GM12878 (cell line): ENCODE measurements around the gene NCMAP. TPM values are rescaled to one million over a fixed set of nuclear protein-coding genes. Genes with fewer than 3 reads are reported as not detected.

Experiments used
- ATAC-seq: fragments of 200-7000 bp; cut with Tn5 transposase; 3 replicates; pipeline ENCODE4 v1.9.1; 2020; ENCODE audit warnings: mild to moderate bottlenecking, moderate library complexity
- BruUV-seq: library from RNA; stranded (reverse); fragments of 400-500 nt; replicated peaks from 2 replicates; lab custom pipeline; 2021; lab: Mats Ljungman, UMichigan
- CTCF ChIA-PET: fragments of 300-600 bp; sonication (Branson Sonifier 250); formaldehyde crosslinking; extraction: SDS; loops from one replicate; lab custom pipeline; 2021; ENCODE audit warnings: inconsistent platforms; lab: Yijun Ruan, JAX
- POLR2A ChIA-PET: fragments of 350-600 bp; formaldehyde crosslinking; extraction: SDS; loops from one replicate; lab custom pipeline; 2021; ENCODE audit warnings: inconsistent platforms; lab: Charles Lee
- RAD21 ChIA-PET: fragments of 300-600 bp; sonication (Branson Sonifier 250); formaldehyde crosslinking; loops from one replicate; lab custom pipeline; 2023; ENCODE audit warnings: antibody characterized with exemption; ENCODE audit not compliant: unreplicated experiment; lab: Charles Lee
- SMC1A ChIA-PET: fragments of 300-600 bp; sonication (Branson Sonifier 250); formaldehyde crosslinking; loops from one replicate; lab custom pipeline; 2023; ENCODE audit not compliant: unreplicated experiment, uncharacterized antibody; lab: Charles Lee
- DNase-seq: peaks from one replicate; pipeline ENCODE4 v3.0.0-alpha.2; 2011; ENCODE audit warnings: low read depth, low spot score
- FAIRE-seq: peaks from 3 replicates; lab custom pipeline; 2011; peaks lifted over from hg19 to GRCh38; lab: Jason Lieb, UNC
- H2AFZ ChIP-seq: 2 replicates; pipeline ENCODE4 v1.6.0; 2011; ENCODE audit warnings: low read depth, low read length, control low read depth; ENCODE audit not compliant: control insufficient read depth
- H3K27ac ChIP-seq: 2 replicates; pipeline ENCODE4 v1.5.1; 2011; ENCODE audit warnings: control low read depth; ENCODE audit not compliant: control insufficient read depth, insufficient read depth
- H3K27me3 ChIP-seq, 2 experiments: replicated peaks in 1 of 2; 2 replicates each; pipeline versions ENCODE4 v1.6.0 to v1.6.1; 2011; ENCODE audit warnings: low read length in 1 of 2; ENCODE audit not compliant: control insufficient read depth in 2 of 2, insufficient read depth in 2 of 2
- H3K36me3 ChIP-seq, 2 experiments: 2 replicates each; pipeline ENCODE4 v1.5.1; 2011; ENCODE audit warnings: low read length in 1 of 2; ENCODE audit not compliant: control insufficient read depth in 2 of 2, insufficient read depth in 2 of 2
- H3K4me1 ChIP-seq: 2 replicates; pipeline ENCODE4 v1.6.1; 2011; ENCODE audit warnings: mild to moderate bottlenecking, low read length, moderate library complexity, mixed read lengths; ENCODE audit not compliant: control insufficient read depth, insufficient read depth
- H3K4me2 ChIP-seq: 2 replicates; pipeline ENCODE4 v1.6.0; 2011; ENCODE audit warnings: control low read depth; ENCODE audit not compliant: control insufficient read depth, insufficient read depth
- H3K4me3 ChIP-seq: fragments of 200-600 bp; sonication (generic); 2 replicates; pipeline ENCODE4 v1.5.1; 2016
- H3K79me2 ChIP-seq: 2 replicates; pipeline ENCODE4 v1.6.0; 2011; ENCODE audit warnings: low read length; ENCODE audit not compliant: control insufficient read depth, insufficient read depth
- H3K9ac ChIP-seq: 2 replicates; pipeline ENCODE4 v1.8.0; 2011; ENCODE audit warnings: low read length, control low read depth, mixed read lengths; ENCODE audit not compliant: control insufficient read depth, insufficient read depth
- H3K9me3 ChIP-seq: replicated peaks from 3 replicates; pipeline ENCODE4 v1.5.1; 2011; ENCODE audit warnings: mild to moderate bottlenecking, low read length; ENCODE audit not compliant: control insufficient read depth, insufficient read depth
- H4K20me1 ChIP-seq: 2 replicates; pipeline ENCODE4 v1.6.0; 2011; ENCODE audit not compliant: control insufficient read depth, insufficient read depth
- EED ChIP-seq: sonication (generic); IDR thresholded peaks from 2 replicates; pipeline ENCODE4 v1.6.1; 2016; ENCODE audit warnings: antibody characterized with exemption, low read depth
- JUNB ChIP-seq: IDR thresholded peaks from 2 replicates; pipeline ENCODE4 v1.6.1; 2016; ENCODE audit warnings: antibody characterized with exemption, mild to moderate bottlenecking
- MTA3 ChIP-seq: IDR thresholded peaks from 2 replicates; pipeline ENCODE4 v1.6.1; 2012; ENCODE audit warnings: low read length, inconsistent platforms, borderline replicate concordance
- TAF1 ChIP-seq: IDR thresholded peaks from 2 replicates; pipeline ENCODE4 v1.6.1; 2011; ENCODE audit warnings: mild to moderate bottlenecking, low read depth, low read length, borderline replicate concordance
- USF1 ChIP-seq: IDR thresholded peaks from 2 replicates; pipeline ENCODE4 v1.6.1; 2011; ENCODE audit warnings: borderline replicate concordance, low read depth, mild to moderate bottlenecking, moderate library complexity, mixed read lengths, low read length; ENCODE audit not compliant: insufficient read depth; ENCODE audit errors: extremely low read length
- ZNF384 ChIP-seq: IDR thresholded peaks from 2 replicates; pipeline ENCODE4 v1.6.1; 2012; ENCODE audit warnings: low read depth, mild to moderate bottlenecking, low read length, improper control_type of control experiment, borderline replicate concordance
- WGBS: methylation state at CpG from one replicate; pipeline ENCODE4 v1.1.6; 2016; ENCODE audit warnings: low lambda C conversion rate; ENCODE audit not compliant: insufficient replicate concordance, insufficient coverage; ENCODE audit errors: missing lambda C conversion rate; 5-methylcytosine and 5-hydroxymethylcytosine counted together
- in situ Hi-C: fragments of 300-500 bp; cut with MboI; formaldehyde crosslinking; loops from 9 replicates; pipeline ENCODE4 v1.14.3; 2018; ENCODE audit warnings: mixed read lengths
- intact Hi-C: fragments of 100-400 bp; cut with micrococcal nuclease; formaldehyde crosslinking; loops from one replicate; pipeline ENCODE4 v1.14.2; 2022; ENCODE audit not compliant: unreplicated experiment
- polyA plus RNA-seq, 11 experiments: library from polyadenylated mRNA; depleted of rRNA in 4 of 11; unstranded in 6 of 11; stranded (reverse) in 5 of 11; fragments of >200 nt; fragmentation: Nextera tagmentation in 4 of 11; fragmentation: Illumina TruSeq in 1 of 11; extraction: Ambion mirVana in 4 of 11; extraction: Trizol in 1 of 11; gene quantifications; 1 replicate in 1 of 11; 2 replicates in 10 of 11; pipeline versions ENCODE4 v1.2.1 to v1.2.3, GENCODE V29; 2011 to 2016; ENCODE audit warnings: inconsistent platforms in 2 of 11, missing spikeins in 2 of 11, low read depth in 1 of 11
- total RNA-seq, 4 experiments: library from RNA; depleted of rRNA in 3 of 4; stranded (reverse); fragments of >200 nt in 3 of 4; fragmentation: Illumina TruSeq in 1 of 4; extraction: Trizol in 1 of 4; gene quantifications; 2 replicates each; pipeline versions ENCODE4 v1.2.1 to v1.2.3, GENCODE V29; 2013 to 2021
- TF ChIP-seq, protein P1 (sequence below): fragments of 450-650 bp; IDR thresholded peaks from 2 replicates; pipeline ENCODE4 v1.6.1; 2017; ENCODE audit warnings: low read depth, mild to moderate bottlenecking, moderate library complexity
- TF ChIP-seq, protein P2 (sequence below): fragments of 450-650 bp; IDR thresholded peaks from 2 replicates; pipeline ENCODE4 v1.6.1; 2017; ENCODE audit warnings: mild to moderate bottlenecking, moderate library complexity

Gene NCMAP
- total and polyA plus RNA-seq, 10 of the 15 experiments (the other 5 are each of a cell fraction or from before 2014, with no cell fraction given) = not detected

DNA sequence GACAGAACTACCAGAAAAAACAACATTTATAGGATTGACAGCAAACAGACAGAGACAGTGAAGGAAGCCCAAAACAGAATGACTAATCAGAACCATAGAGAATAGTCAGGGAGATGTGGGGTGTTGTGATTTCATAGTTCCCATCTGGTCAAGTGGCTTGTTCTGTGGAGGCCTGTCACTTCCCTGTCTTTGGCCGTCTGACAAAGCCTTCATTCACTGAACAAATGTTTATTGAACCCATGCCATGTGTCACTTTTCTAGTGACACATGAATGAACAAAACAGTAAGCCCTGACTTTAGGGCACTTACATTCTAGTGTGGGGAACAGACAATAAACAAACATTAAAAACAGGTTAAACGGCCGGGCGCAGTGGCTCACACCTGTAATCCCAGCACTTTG, 84.0 kb downstream of the NCMAP start:
- ATAC-seq = no peak
- no peak for DNase-seq
- no peak for TF ChIP-seq JUNB
- peaks cover 20% of the 10 kb centered on the region for H3K79me2 ChIP-seq
- no TSS peak for BruUV-seq
- no peak overlapping the region for H3K4me3 ChIP-seq
- H3K4me2 ChIP-seq = no peak overlapping the region
- no peak overlapping the region for H3K27ac ChIP-seq
- SMC1A ChIA-PET = interaction anchor here (1.3 to 1.5 kb wide), 2 partner anchors 191 to 192 kb away, joined by 3 read pairs; no protein-coding TSS in a partner anchor
- no peaks in the 10 kb centered on the region for H3K9me3 ChIP-seq
- CTCF ChIA-PET = interaction anchor here (1.8 to 5.4 kb wide), 3 partner anchors 98 to 440 kb away, joined by 4 to 49 read pairs (median 5); no protein-coding TSS in a partner anchor
- RAD21 ChIA-PET = interaction anchor here (2.0 kb wide), 1 partner anchor 191 kb away, joined by 7 read pairs; no protein-coding TSS in a partner anchor
- FAIRE-seq = no peak
- no peak overlapping the region for H2AFZ ChIP-seq
- no peaks in the 10 kb centered on the region for H3K36me3 ChIP-seq
- POLR2A ChIA-PET = interaction anchor here (0.7 kb wide), 1 partner anchor 83 kb away, joined by 4 read pairs; no protein-coding TSS in a partner anchor
- H3K27me3 ChIP-seq = no peaks in the 10 kb centered on the region
- no peak overlapping the region for H3K9ac ChIP-seq
- H3K4me1 ChIP-seq = peaks cover 9% of the 10 kb centered on the region
- no peaks in the 10 kb centered on the region for H4K20me1 ChIP-seq
- in situ Hi-C loops = no loop called here
- WGBS = 77% methylated on average over 4 of the region's 4 CpGs
- intact Hi-C loops = loop anchor here (5.0 kb wide), 3 partner anchors 98 to 248 kb away; partner anchors contain the start of gene CLIC4

DNA sequence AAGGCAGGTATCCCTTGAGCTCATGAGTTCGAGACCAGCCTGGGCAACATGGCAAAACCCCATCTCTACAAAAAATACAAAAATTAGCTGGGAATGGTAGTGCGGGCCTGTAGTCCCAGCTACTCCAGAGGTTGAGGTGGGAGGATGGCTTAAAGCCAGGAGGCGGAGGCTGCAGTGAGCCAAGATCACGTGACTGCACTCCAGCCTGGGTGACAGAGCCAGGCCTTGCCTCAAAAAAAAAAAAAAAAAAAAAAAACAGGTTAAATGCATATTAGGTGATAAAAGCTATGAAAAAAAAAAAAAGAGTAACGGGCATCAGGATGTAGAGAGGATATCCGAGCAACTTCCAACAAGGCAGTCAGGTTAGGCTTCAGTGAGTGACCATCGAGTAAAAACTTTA, 84.4 kb downstream of the NCMAP start:
- Histone ChIP-seq H3K4me3 (no peak overlapping the region), H3K9me3 (no peaks in the 10 kb centered on the region), H4K20me1 (no peaks in the 10 kb centered on the region), H3K79me2 (peaks cover 24% of the 10 kb centered on the region), H3K9ac (no peak overlapping the region), H3K27me3 (no peaks in the 10 kb centered on the region), H3K4me1 (peaks cover 9% of the 10 kb centered on the region), H2AFZ (no peak overlapping the region), H3K36me3 (no peaks in the 10 kb centered on the region), H3K4me2 (no peak overlapping the region), H3K27ac (no peak overlapping the region)
- TF ChIP-seq, protein P1, sequence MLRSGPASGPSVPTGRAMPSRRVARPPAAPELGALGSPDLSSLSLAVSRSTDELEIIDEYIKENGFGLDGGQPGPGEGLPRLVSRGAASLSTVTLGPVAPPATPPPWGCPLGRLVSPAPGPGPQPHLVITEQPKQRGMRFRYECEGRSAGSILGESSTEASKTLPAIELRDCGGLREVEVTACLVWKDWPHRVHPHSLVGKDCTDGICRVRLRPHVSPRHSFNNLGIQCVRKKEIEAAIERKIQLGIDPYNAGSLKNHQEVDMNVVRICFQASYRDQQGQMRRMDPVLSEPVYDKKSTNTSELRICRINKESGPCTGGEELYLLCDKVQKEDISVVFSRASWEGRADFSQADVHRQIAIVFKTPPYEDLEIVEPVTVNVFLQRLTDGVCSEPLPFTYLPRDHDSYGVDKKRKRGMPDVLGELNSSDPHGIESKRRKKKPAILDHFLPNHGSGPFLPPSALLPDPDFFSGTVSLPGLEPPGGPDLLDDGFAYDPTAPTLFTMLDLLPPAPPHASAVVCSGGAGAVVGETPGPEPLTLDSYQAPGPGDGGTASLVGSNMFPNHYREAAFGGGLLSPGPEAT = no peak
- TF ChIP-seq, protein P2, sequence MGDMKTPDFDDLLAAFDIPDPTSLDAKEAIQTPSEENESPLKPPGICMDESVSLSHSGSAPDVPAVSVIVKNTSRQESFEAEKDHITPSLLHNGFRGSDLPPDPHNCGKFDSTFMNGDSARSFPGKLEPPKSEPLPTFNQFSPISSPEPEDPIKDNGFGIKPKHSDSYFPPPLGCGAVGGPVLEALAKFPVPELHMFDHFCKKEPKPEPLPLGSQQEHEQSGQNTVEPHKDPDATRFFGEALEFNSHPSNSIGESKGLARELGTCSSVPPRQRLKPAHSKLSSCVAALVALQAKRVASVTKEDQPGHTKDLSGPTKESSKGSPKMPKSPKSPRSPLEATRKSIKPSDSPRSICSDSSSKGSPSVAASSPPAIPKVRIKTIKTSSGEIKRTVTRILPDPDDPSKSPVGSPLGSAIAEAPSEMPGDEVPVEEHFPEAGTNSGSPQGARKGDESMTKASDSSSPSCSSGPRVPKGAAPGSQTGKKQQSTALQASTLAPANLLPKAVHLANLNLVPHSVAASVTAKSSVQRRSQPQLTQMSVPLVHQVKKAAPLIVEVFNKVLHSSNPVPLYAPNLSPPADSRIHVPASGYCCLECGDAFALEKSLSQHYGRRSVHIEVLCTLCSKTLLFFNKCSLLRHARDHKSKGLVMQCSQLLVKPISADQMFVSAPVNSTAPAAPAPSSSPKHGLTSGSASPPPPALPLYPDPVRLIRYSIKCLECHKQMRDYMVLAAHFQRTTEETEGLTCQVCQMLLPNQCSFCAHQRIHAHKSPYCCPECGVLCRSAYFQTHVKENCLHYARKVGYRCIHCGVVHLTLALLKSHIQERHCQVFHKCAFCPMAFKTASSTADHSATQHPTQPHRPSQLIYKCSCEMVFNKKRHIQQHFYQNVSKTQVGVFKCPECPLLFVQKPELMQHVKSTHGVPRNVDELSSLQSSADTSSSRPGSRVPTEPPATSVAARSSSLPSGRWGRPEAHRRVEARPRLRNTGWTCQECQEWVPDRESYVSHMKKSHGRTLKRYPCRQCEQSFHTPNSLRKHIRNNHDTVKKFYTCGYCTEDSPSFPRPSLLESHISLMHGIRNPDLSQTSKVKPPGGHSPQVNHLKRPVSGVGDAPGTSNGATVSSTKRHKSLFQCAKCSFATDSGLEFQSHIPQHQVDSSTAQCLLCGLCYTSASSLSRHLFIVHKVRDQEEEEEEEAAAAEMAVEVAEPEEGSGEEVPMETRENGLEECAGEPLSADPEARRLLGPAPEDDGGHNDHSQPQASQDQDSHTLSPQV = no peak
- TF ChIP-seq EED (no peak), TAF1 (no peak), USF1 (no peak), MTA3 (no peak), ZNF384 (peak; percentile 55)
- FAIRE-seq = no peak
- ChIA-PET RAD21 (interaction anchor here (0.6 to 2.0 kb wide), 2 partner anchors 53 to 190 kb away, joined by 3 to 7 read pairs; no protein-coding TSS in a partner anchor), POLR2A (interaction anchor here (0.7 kb wide), 1 partner anchor 82 kb away, joined by 4 read pairs; no protein-coding TSS in a partner anchor), SMC1A (interaction anchor here (1.3 to 1.5 kb wide), 2 partner anchors 191 to 192 kb away, joined by 3 read pairs; no protein-coding TSS in a partner anchor), CTCF (interaction anchor here (1.9 to 5.4 kb wide), 2 partner anchors 99 to 441 kb away, joined by 5 to 49 read pairs; no protein-coding TSS in a partner anchor)
- DNase-seq = no peak
- in situ Hi-C loops (no loop called here), intact Hi-C loops (loop anchor here (5.0 kb wide), 1 partner anchor 107 kb away; the partner anchor contains the start of gene CLIC4)
- no TSS peak for BruUV-seq
- ATAC-seq = no peak
- WGBS = 89% methylated on average over 6 of the region's 7 CpGs
